ENCODE data around the gene ESRRA. TPM values are rescaled to one million over a fixed set of nuclear protein-coding genes. Genes with fewer than 3 reads are reported as not detected.

The ESRRA gene
- total and polyA plus RNA-seq, 9 of the 15 experiments (the other 6 are each of a cell fraction or from before 2014, with no cell fraction given), result 0.27 to 89.7 (median 23.7) TPM

DNA sequence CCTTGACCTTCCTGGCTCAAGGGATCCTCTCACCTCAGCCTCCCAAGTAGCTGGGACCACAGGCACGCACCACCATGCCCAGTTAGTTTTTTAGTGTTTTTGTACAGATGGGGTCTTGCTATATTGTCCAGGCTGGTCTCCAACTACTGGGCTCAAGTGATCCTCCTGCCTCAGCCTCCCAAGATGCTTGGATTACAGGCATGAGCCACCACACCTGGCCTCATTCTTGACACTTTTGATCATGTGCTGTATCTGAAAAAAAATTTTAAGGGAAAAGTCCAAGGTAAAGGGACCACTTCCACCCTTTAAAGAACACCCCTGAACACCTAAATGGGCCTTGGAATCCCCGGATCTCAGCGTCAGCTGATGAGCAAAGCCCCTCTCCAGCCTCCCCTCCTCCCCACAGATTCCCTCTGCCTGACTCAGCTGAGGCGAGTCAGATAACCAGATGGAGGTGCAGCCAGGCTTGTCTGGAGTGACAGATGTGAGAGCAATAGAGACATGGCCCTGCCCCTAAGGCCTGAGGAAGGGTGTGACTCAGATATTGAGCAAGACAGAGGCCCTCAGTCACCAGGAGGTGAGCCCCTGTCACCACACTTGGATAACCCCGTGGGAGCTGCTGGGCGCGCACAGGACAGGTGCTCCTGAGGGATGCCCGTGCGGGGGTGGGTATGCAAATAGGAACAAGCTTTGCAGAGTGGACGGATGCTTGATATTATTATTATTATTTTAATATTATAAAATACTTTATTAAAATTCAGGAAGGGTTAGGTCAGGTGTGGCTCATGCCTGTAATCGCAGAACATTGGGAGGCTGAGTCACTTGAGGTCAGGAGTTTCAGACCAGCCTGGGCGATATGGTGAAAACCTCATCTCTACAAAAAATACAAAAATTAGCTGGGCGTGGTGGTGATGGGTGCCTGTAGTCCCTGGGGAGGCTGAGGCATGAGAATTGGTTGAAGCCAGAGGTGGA, 29.7 kb downstream of the ESRRA start (continued):
- TF ChIP-seq, protein P1, sequence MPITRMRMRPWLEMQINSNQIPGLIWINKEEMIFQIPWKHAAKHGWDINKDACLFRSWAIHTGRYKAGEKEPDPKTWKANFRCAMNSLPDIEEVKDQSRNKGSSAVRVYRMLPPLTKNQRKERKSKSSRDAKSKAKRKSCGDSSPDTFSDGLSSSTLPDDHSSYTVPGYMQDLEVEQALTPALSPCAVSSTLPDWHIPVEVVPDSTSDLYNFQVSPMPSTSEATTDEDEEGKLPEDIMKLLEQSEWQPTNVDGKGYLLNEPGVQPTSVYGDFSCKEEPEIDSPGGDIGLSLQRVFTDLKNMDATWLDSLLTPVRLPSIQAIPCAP (CRISPR knock-in tag; IDR thresholded peaks at IDR 0.05; ENCODE audit: borderline replicate concordance), result no peak
- TF ChIP-seq, protein P2, sequence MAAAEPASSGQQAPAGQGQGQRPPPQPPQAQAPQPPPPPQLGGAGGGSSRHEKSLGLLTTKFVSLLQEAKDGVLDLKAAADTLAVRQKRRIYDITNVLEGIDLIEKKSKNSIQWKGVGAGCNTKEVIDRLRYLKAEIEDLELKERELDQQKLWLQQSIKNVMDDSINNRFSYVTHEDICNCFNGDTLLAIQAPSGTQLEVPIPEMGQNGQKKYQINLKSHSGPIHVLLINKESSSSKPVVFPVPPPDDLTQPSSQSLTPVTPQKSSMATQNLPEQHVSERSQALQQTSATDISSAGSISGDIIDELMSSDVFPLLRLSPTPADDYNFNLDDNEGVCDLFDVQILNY (CRISPR knock-in tag; IDR thresholded peaks at IDR 0.05), result 0 out of 2 replicates have a peak, but pooled peaks have one; percentile 23
- TF ChIP-seq MEF2A (IDR thresholded peaks at IDR 0.05; ENCODE audit: control insufficient read depth, low read depth, low read length) (peak; percentile 26; the same call in 1 of the 2 replicates), MAFF (IDR thresholded peaks at IDR 0.05; ENCODE audit: low read length) (peak; percentile 75; the same call in 1 of the 2 replicates), SMAD2 (IDR thresholded peaks at IDR 0.05; ENCODE audit: low read depth, low read length) (no peak), CHD4 (IDR thresholded peaks at IDR 0.05; ENCODE audit: insufficient read depth, insufficient replicate concordance, low read depth, low read length, poor library complexity, severe bottlenecking) (peak; percentile 33), ZNF263 (CRISPR knock-in tag; IDR thresholded peaks at IDR 0.05; ENCODE audit: borderline replicate concordance) (peak; percentile 84), ZEB2 (IDR thresholded peaks at IDR 0.05) (peak; percentile 98), RBBP5 (IDR thresholded peaks at IDR 0.05; ENCODE audit: borderline replicate concordance, insufficient read depth, low read length, poor library complexity, severe bottlenecking) (peak; percentile 50), ZNF76 (CRISPR knock-in tag; IDR thresholded peaks at IDR 0.05; ENCODE audit: borderline replicate concordance) (no peak), TARDBP (IDR thresholded peaks at IDR 0.05) (peak; percentile 85)
- TF ChIP-seq, protein P3, sequence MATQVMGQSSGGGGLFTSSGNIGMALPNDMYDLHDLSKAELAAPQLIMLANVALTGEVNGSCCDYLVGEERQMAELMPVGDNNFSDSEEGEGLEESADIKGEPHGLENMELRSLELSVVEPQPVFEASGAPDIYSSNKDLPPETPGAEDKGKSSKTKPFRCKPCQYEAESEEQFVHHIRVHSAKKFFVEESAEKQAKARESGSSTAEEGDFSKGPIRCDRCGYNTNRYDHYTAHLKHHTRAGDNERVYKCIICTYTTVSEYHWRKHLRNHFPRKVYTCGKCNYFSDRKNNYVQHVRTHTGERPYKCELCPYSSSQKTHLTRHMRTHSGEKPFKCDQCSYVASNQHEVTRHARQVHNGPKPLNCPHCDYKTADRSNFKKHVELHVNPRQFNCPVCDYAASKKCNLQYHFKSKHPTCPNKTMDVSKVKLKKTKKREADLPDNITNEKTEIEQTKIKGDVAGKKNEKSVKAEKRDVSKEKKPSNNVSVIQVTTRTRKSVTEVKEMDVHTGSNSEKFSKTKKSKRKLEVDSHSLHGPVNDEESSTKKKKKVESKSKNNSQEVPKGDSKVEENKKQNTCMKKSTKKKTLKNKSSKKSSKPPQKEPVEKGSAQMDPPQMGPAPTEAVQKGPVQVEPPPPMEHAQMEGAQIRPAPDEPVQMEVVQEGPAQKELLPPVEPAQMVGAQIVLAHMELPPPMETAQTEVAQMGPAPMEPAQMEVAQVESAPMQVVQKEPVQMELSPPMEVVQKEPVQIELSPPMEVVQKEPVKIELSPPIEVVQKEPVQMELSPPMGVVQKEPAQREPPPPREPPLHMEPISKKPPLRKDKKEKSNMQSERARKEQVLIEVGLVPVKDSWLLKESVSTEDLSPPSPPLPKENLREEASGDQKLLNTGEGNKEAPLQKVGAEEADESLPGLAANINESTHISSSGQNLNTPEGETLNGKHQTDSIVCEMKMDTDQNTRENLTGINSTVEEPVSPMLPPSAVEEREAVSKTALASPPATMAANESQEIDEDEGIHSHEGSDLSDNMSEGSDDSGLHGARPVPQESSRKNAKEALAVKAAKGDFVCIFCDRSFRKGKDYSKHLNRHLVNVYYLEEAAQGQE (IDR thresholded peaks at IDR 0.05; ENCODE audit: borderline replicate concordance), result peak; percentile 59; the same call in 1 of the 2 replicates
- TF ChIP-seq, protein P3 (CRISPR knock-in tag; IDR thresholded peaks at IDR 0.05; ENCODE audit: low read depth), result no peak
- TF ChIP-seq, protein P4, sequence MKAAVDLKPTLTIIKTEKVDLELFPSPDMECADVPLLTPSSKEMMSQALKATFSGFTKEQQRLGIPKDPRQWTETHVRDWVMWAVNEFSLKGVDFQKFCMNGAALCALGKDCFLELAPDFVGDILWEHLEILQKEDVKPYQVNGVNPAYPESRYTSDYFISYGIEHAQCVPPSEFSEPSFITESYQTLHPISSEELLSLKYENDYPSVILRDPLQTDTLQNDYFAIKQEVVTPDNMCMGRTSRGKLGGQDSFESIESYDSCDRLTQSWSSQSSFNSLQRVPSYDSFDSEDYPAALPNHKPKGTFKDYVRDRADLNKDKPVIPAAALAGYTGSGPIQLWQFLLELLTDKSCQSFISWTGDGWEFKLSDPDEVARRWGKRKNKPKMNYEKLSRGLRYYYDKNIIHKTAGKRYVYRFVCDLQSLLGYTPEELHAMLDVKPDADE (conservative IDR thresholded peaks at IDR 0.05; ENCODE audit: control insufficient read depth, low read depth, low read length), result peak; percentile 84
